Subcutaneous abdominal adipose tissue (tissue), 5 donors: ENCODE results near the gene UTP3.
"Not testable (repeated sequence)": the region's sequence is repeated elsewhere in the genome, so short reads cannot be mapped to it uniquely, and the experiment has no call there.

Experiments used
- H3K27ac ChIP-seq: one replicate; pipeline ENCODE4 v1.7.0; 2013; ENCODE audit warnings: low read depth, mild to moderate bottlenecking, inconsistent platforms, low read length, moderate library complexity
- H3K27me3 ChIP-seq, 5 donors: one replicate each; pipeline ENCODE4 v1.7.0; 2013; ENCODE audit warnings: low read length in 5 of 5, inconsistent platforms in 1 of 5; ENCODE audit not compliant: control insufficient read depth in 5 of 5, insufficient read depth in 4 of 5
- H3K36me3 ChIP-seq, 5 donors: one replicate each; pipeline ENCODE4 v1.7.0; 2013; ENCODE audit warnings: low read length in 5 of 5; ENCODE audit not compliant: control insufficient read depth in 5 of 5, insufficient read depth in 5 of 5
- H3K4me1 ChIP-seq, 5 donors: one replicate each; pipeline ENCODE4 v1.7.0; 2013; ENCODE audit warnings: low read length in 5 of 5, mild to moderate bottlenecking in 3 of 5, moderate library complexity in 1 of 5; ENCODE audit not compliant: control insufficient read depth in 5 of 5, insufficient read depth in 5 of 5
- H3K4me3 ChIP-seq, 5 donors: one replicate each; pipeline ENCODE4 v1.7.0; 2013; ENCODE audit warnings: low read length in 5 of 5, low read depth in 1 of 5
- H3K9ac ChIP-seq, 5 donors: one replicate each; pipeline ENCODE4 v1.7.0; 2013; ENCODE audit warnings: low read length in 5 of 5, mild to moderate bottlenecking in 4 of 5, moderate library complexity in 3 of 5
- H3K9me3 ChIP-seq, 5 donors: one replicate each; pipeline ENCODE4 v1.7.0; 2013; ENCODE audit warnings: low read length in 5 of 5; ENCODE audit not compliant: control insufficient read depth in 5 of 5
- donor health status: healthy.
- donor health status: healthy.
- donor health status: healthy.
- donor health status: healthy.
- donor health status: healthy.

The UTP3 gene

DNA sequence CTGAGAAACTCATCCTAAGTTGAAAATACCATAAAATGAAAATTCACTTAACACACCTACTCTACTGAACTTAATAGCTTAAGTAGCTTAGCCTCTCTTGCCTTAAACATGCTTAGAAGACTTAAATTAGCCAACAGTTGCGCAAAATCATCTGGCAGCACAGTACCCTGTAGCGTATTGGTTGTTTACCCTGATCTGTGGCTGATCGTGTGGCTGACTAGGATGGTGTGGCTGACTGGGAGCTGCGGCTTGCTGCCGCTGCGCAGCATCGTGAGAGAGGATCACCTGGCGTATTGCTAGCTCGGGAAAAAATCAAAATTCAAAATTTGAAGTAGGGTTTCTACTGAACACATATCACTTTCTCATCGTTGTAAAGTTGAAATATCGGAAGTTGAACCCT, 39.8 kb downstream of the UTP3 start:
- Histone ChIP-seq H3K9ac (no peak overlapping the region), H3K27ac (no peak overlapping the region), H3K4me1 (peaks cover 0 to 13% (median 7%) of the 10 kb centered on the region in 5 donors), H3K36me3 (peaks cover 0 to 2% (median 0%) of the 10 kb centered on the region in 5 donors), H3K27me3 (no peaks in the 10 kb centered on the region), H3K9me3 (no peaks in the 10 kb centered on the region), H3K4me3 (no peak overlapping the region)

- not testable (repeated sequence) for H3K9me3 ChIP-seq, H3K27me3 ChIP-seq, H3K4me3 ChIP-seq, H3K9ac ChIP-seq, H3K27ac ChIP-seq, H3K36me3 ChIP-seq
- H3K4me1 ChIP-seq = peaks cover 6 to 23% (median 17%) of the 10 kb centered on the region in 5 donors
Observed at GRCh38 chr4:70732878-70733277, 44.5 kb downstream of the UTP3 start.

GRCh38 chr4:70734168-70734954, 46.0 kb downstream of the UTP3 start:
- peak overlapping the region; percentile 32 to 73 (median 64) for H3K9ac ChIP-seq
- H3K27ac ChIP-seq = peak overlapping the region; percentile 81
- no peaks in the 10 kb centered on the region for H3K9me3 ChIP-seq
- H3K36me3 ChIP-seq = peaks cover 0 to 2% (median 0%) of the 10 kb centered on the region in 5 donors
- H3K4me3 ChIP-seq = peak overlapping the region; percentile 53 to 72 (median 60)
- H3K4me1 ChIP-seq = peaks cover 6 to 23% (median 17%) of the 10 kb centered on the region in 5 donors
- H3K27me3 ChIP-seq = no peaks in the 10 kb centered on the region

- Histone ChIP-seq H3K27me3 (no peaks in the 10 kb centered on the region), H3K4me1 (peaks cover 6 to 23% (median 17%) of the 10 kb centered on the region in 5 donors), H3K27ac (peak overlapping the region; percentile 81), H3K36me3 (peaks cover 0 to 2% (median 0%) of the 10 kb centered on the region in 5 donors), H3K9me3 (no peaks in the 10 kb centered on the region), H3K9ac (peak overlapping the region; percentile 32 to 73 (median 64)), H3K4me3 (peak overlapping the region; percentile 53 to 72 (median 60))
Observed at GRCh38 chr4:70734971-70735370, 46.6 kb downstream of the UTP3 start.

DNA sequence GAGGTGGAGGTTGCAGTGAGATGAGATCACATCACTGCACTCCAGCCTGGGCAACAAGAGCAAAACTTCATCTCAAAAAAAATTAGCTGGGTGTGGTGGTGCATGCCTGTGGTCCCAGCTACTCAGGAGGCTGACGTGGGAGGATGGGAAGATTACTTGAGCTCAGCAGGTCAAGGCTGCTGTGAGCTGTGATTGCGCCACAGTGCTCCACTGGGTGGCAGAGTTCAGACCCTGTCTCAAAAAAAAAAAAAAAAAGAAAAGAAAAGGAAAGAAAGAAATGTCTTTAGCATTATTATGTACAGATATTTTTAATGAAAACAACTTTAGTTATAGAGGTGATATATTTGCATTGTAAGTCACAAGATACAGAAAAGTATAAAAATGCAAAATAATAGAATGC, 47.6 kb downstream of the UTP3 start:
- H3K27me3 ChIP-seq, H3K4me3 ChIP-seq, H3K9ac ChIP-seq, H3K27ac ChIP-seq, H3K9me3 ChIP-seq, H3K36me3 ChIP-seq: not testable (repeated sequence)
- peaks cover 6 to 23% (median 17%) of the 10 kb centered on the region in 5 donors for H3K4me1 ChIP-seq

DNA sequence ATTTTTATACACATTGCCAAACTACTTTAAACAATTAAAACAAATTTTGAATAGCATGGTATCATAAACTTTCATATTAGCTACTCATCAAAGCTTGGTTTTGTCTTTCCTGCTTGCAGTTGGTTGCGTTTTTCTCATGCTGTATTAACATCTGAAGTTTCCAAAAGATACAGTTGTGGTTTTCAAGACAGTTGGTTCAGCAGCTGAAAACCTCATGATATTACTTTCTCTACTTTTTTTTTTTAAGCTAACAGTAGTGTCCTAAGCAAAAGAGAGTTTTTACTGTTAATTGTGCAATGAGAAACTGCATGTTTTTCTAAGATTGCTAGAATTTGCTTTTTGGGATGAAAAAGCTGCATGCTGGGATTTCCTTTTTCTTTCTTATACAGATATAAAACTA, 48.7 kb downstream of the UTP3 start:
- no peaks in the 10 kb centered on the region for H3K36me3 ChIP-seq

GRCh38 chr4:70737409-70737808, 49.1 kb downstream of the UTP3 start:
- Histone ChIP-seq H3K36me3 (no peaks in the 10 kb centered on the region), H3K9ac (no peak overlapping the region), H3K27me3 (no peaks in the 10 kb centered on the region), H3K9me3 (no peaks in the 10 kb centered on the region), H3K4me1 (peaks cover 7 to 26% (median 19%) of the 10 kb centered on the region in 5 donors), H3K4me3 (no peak overlapping the region), H3K27ac (no peak overlapping the region)

More for the DNA sequence above, 48.7 kb downstream of the UTP3 start:
- Histone ChIP-seq H3K27ac (no peak overlapping the region), H3K4me1 (peaks cover 6 to 23% (median 17%) of the 10 kb centered on the region in 5 donors), H3K9ac (no peak overlapping the region), H3K27me3 (no peaks in the 10 kb centered on the region), H3K4me3 (no peak overlapping the region), H3K9me3 (no peaks in the 10 kb centered on the region)

- H3K9ac ChIP-seq = no peak overlapping the region
- peaks cover 7 to 28% (median 13%) of the 10 kb centered on the region in 5 donors for H3K4me1 ChIP-seq
- no peak overlapping the region for H3K27ac ChIP-seq
- H3K27me3 ChIP-seq = no peaks in the 10 kb centered on the region
- H3K36me3 ChIP-seq = no peaks in the 10 kb centered on the region
- no peaks in the 10 kb centered on the region for H3K9me3 ChIP-seq
- no peak overlapping the region for H3K4me3 ChIP-seq
Observed at GRCh38 chr4:70739496-70740337, 51.4 kb downstream of the UTP3 start.
